HepG2 (cell line): ENCODE results near the gene PTPN2. TPM values are rescaled to one million over a fixed set of nuclear protein-coding genes. Genes with fewer than 3 reads are reported as not detected.

ENCODE experiments used
- ATAC-seq: fragments of 200-7000 bp; cut with Tn5 transposase; 3 replicates; pipeline ENCODE4 v1.9.1; 2020; ENCODE audit warnings: mild to moderate bottlenecking, moderate library complexity
- BruUV-seq: library from RNA; stranded (reverse); fragments of 400-500 nt; replicated peaks from 2 replicates; lab custom pipeline; 2021; lab: Mats Ljungman, UMichigan
- CTCF ChIA-PET: fragments of 300-600 bp; formaldehyde crosslinking; extraction: SDS; loops from one replicate; lab custom pipeline; 2021; ENCODE audit warnings: low total read pairs, inconsistent platforms, low intra/inter-chr PET ratio; lab: Yijun Ruan, JAX
- POLR2A ChIA-PET: fragments of 350-600 bp; sonication (Branson Sonifier 250); formaldehyde crosslinking; loops from one replicate; lab custom pipeline; 2020; ENCODE audit warnings: antibody characterized with exemption, inconsistent platforms; lab: Yijun Ruan, JAX
- DNase-seq: peaks from one replicate; pipeline ENCODE4 v3.0.0-alpha.2; 2015; ENCODE audit warnings: low spot score
- FAIRE-seq: peaks from 3 replicates; lab custom pipeline; 2011; peaks lifted over from hg19 to GRCh38; lab: Jason Lieb, UNC
- H2AFZ ChIP-seq: one replicate; pipeline ENCODE4 v1.6.1; 2011; ENCODE audit warnings: low read length, inconsistent platforms
- H3K27ac ChIP-seq: fragments of 300-600 bp; 3 replicates; pipeline ENCODE4 v1.8.0; 2011; ENCODE audit warnings: mixed run types, mild to moderate bottlenecking, mixed read lengths, low read length, inconsistent platforms; ENCODE audit not compliant: insufficient read depth; ENCODE audit errors: extremely low read length
- H3K27me3 ChIP-seq, 2 experiments: fragments of 200-600 bp in 1 of 2; 2 replicates in 1 of 2; 3 replicates in 1 of 2; pipeline versions ENCODE4 v1.6.0 to v1.8.0; 2011; ENCODE audit warnings: low read length in 2 of 2, mild to moderate bottlenecking in 2 of 2, moderate library complexity in 2 of 2, inconsistent platforms in 1 of 2; ENCODE audit not compliant: insufficient read depth in 2 of 2, control insufficient read depth in 1 of 2
- H3K36me3 ChIP-seq, 2 experiments: fragments of 200-600 bp in 1 of 2; replicated peaks in 1 of 2; 2 replicates in 1 of 2; 3 replicates in 1 of 2; pipeline versions ENCODE4 v1.5.1 to v1.8.0; 2011; ENCODE audit warnings: low read length in 2 of 2, inconsistent platforms in 1 of 2; ENCODE audit not compliant: insufficient read depth in 2 of 2, control insufficient read depth in 1 of 2
- H3K4me1 ChIP-seq: 2 replicates; pipeline ENCODE4 v1.5.1; 2012; ENCODE audit warnings: low read length, inconsistent platforms; ENCODE audit not compliant: insufficient read depth
- H3K4me2 ChIP-seq: 2 replicates; pipeline ENCODE4 v1.6.0; 2011; ENCODE audit warnings: low read depth, low read length, inconsistent platforms
- H3K4me3 ChIP-seq, 3 experiments: fragments of 200-600 bp in 1 of 3; sonication (generic), shearing (Covaris generic) in 1 of 3; replicated peaks in 1 of 3; 2 replicates each; pipeline ENCODE4 v1.5.1; 2011 to 2016; ENCODE audit warnings: low read length in 3 of 3, inconsistent platforms in 2 of 3, low read depth in 2 of 3, mild to moderate bottlenecking in 2 of 3, control low read depth in 1 of 3, mixed read lengths in 1 of 3; ENCODE audit not compliant: insufficient read depth in 1 of 3
- H3K79me2 ChIP-seq: one replicate; pipeline ENCODE4 v1.6.1; 2011; ENCODE audit warnings: low read length, inconsistent platforms; ENCODE audit not compliant: insufficient read depth
- H3K9ac ChIP-seq: 2 replicates; pipeline ENCODE4 v1.6.0; 2011; ENCODE audit warnings: mild to moderate bottlenecking, low read depth, low read length, inconsistent platforms; ENCODE audit not compliant: insufficient read depth
- H3K9me3 ChIP-seq: 2 replicates; pipeline ENCODE4 v1.5.1; 2012; ENCODE audit warnings: mild to moderate bottlenecking, low read length
- H4K20me1 ChIP-seq: 2 replicates; pipeline ENCODE4 v1.6.0; 2011; ENCODE audit warnings: inconsistent platforms, mild to moderate bottlenecking, low read length, moderate library complexity; ENCODE audit not compliant: insufficient read depth
- HNRNPL ChIP-seq: fragments of 200-400 bp; formaldehyde crosslinking; IDR thresholded peaks from 2 replicates; pipeline ENCODE4 v1.6.1; 2017; ENCODE audit warnings: mild to moderate bottlenecking, low read depth, low read length
- KDM2A ChIP-seq: sonication (generic); formaldehyde crosslinking; IDR thresholded peaks from 2 replicates; pipeline ENCODE4 v1.4.0; 2020; ENCODE audit warnings: low read depth, missing genetic modification reagents, borderline replicate concordance
- MAF1 ChIP-seq: sonication (generic); formaldehyde crosslinking; IDR thresholded peaks from 2 replicates; pipeline ENCODE4 v1.5.0; 2020; ENCODE audit warnings: missing genetic modification reagents, borderline replicate concordance
- WGBS: methylation state at CpG from one replicate; pipeline ENCODE4 v1.1.6; 2017; ENCODE audit warnings: low lambda C conversion rate; 5-methylcytosine and 5-hydroxymethylcytosine counted together
- in situ Hi-C: cut with HindIII; loops from 2 replicates; pipeline ENCODE4 v1.10.0; 2017; ENCODE audit warnings: low pct_unique_long_range_greater_than_20kb; ENCODE audit not compliant: extremely low pct_ligation_motif_present
- intact Hi-C: fragments of 100-400 bp; cut with micrococcal nuclease; formaldehyde crosslinking; loops from one replicate; pipeline ENCODE4 v1.10.0; 2022; ENCODE audit not compliant: unreplicated experiment
- polyA plus RNA-seq, 8 experiments: library from polyadenylated mRNA; depleted of rRNA in 3 of 8; stranded (reverse) in 7 of 8; unstranded in 1 of 8; fragments of >200 nt; fragmentation: Illumina TruSeq in 4 of 8; extraction: Trizol in 4 of 8; gene quantifications; 2 replicates each; pipeline versions ENCODE4 v1.2.1 to v1.2.3, GENCODE V29; 2011 to 2016; ENCODE audit warnings: low read depth in 4 of 8, missing spikeins in 1 of 8, mixed read lengths in 1 of 8; ENCODE audit not compliant: insufficient read depth in 1 of 8
- total RNA-seq, 5 experiments: library from RNA; depleted of rRNA; stranded (reverse); fragments of >200 nt; fragmentation: Illumina TruSeq; extraction: Trizol; gene quantifications; 2 replicates each; pipeline ENCODE4 v1.2.3, GENCODE V29; 2016; ENCODE audit warnings: low read depth in 1 of 5

Gene PTPN2
- total and polyA plus RNA-seq, 2 of the 13 experiments (the other 11 are each of a cell fraction or from before 2014, with no cell fraction given) = 24.9 to 41.5 TPM

- 0 out of 2 replicates have a peak, but pooled peaks have one; percentile 13 for TF ChIP-seq HNRNPL
- no peak for TF ChIP-seq KDM2A (CRISPR knock-in tag)
- TF ChIP-seq, all 625 proteins: peak for 1
- no peak for DNase-seq
- Histone ChIP-seq H4K20me1 (no peaks in the 10 kb centered on the region), H3K4me2 (peak overlapping the region; percentile 71), H2AFZ (no peak overlapping the region), H3K27ac (peak overlapping the region; percentile 85), H3K4me3 (no peak overlapping the region; a peak in 1 of 6 replicates), H3K9me3 (no peaks in the 10 kb centered on the region), H3K27me3 (no peaks in the 10 kb centered on the region), H3K4me1 (peaks cover 24% of the 10 kb centered on the region), H3K79me2 (peaks cover 12% of the 10 kb centered on the region), H3K36me3 (peaks cover 7 to 29% of the 10 kb centered on the region in 2 experiments), H3K9ac (peak overlapping the region; percentile 55; the same call in 1 of the 2 replicates)
- BruUV-seq = no TSS peak
- ChIA-PET CTCF (no interaction called here), POLR2A (interaction anchor here (0.8 to 1.5 kb wide), 2 partner anchors 46 to 460 kb away, joined by 3 to 12 read pairs; partner anchors contain the start of gene PTPN2)
- no peak for ATAC-seq
- no peak for FAIRE-seq
- in situ Hi-C loops = no loop called here
- intact Hi-C loops = loop anchor here (1.0 to 10.0 kb wide), 2 partner anchors 53 to 107 kb away; no protein-coding TSS in a partner anchor
Observed at GRCh38 chr18:12837747-12838146, 46.3 kb downstream of the PTPN2 start.

- no peak overlapping the region for H3K4me2 ChIP-seq
- DNase-seq (no peak), ATAC-seq (no peak), FAIRE-seq (no peak)
- H3K27me3 ChIP-seq = no peaks in the 10 kb centered on the region
- H3K9me3 ChIP-seq = no peaks in the 10 kb centered on the region
- intact Hi-C loops = loop anchor here (10.0 kb wide), 1 partner anchor 52 kb away; no protein-coding TSS in a partner anchor
- CTCF ChIA-PET = no interaction called here
- no peak overlapping the region for H3K27ac ChIP-seq
- no peak for TF ChIP-seq MAF1 (CRISPR knock-in tag)
- H3K9ac ChIP-seq = no peak overlapping the region
- POLR2A ChIA-PET = no interaction called here
- in situ Hi-C loops = no loop called here
- 97% methylated on average over 5 of the region's 5 CpGs for WGBS
- no peaks in the 10 kb centered on the region for H4K20me1 ChIP-seq
- H3K4me3 ChIP-seq = no peak overlapping the region
- peaks cover 12% of the 10 kb centered on the region for H3K79me2 ChIP-seq
- H3K4me1 ChIP-seq = peaks cover 24% of the 10 kb centered on the region
- H2AFZ ChIP-seq = no peak overlapping the region
- peaks cover 6 to 34% of the 10 kb centered on the region in 2 experiments for H3K36me3 ChIP-seq
- BruUV-seq = no TSS peak
Observed at GRCh38 chr18:12836551-12836950, 47.5 kb downstream of the PTPN2 start.
